ENCODE data around the gene ADAM11. TPM values are rescaled to one million over a fixed set of nuclear protein-coding genes. Genes with fewer than 3 reads are reported as not detected.
A peak's percentile ranks its signal among the peaks of the same experiment; 100 is the strongest.

Gene ADAM11
- total and polyA plus RNA-seq, 2 of the 13 experiments (the other 11 are each of a cell fraction or from before 2014, with no cell fraction given): 0.38 to 0.91 TPM

DNA sequence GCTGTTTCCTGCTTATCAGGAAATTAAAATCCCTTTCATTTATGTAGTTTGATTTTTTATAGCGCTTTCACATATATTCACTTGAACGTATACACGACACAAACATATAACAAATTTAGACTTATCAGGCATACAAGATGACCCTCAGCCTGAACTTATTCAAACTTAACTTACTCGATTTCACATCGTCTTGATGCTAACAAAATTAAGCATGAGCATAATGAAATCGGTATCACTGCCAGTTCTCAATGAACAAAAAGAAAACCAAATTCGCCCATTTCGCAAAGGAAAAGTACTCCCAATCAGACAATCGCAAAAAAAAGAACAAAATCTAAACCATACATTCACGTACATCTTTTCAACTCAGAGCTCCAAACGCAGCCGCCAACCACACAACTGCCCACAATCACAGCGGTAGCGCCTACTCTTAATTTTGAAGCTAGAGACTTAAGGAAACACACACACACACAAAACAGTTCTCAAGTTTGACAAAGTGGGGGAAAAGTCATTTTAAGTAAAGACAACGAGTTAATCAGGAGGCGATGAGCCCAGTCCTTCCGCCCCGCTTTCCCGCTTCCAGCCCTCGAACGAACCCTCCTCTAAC is 70.2 kb downstream of the ADAM11 start (continued):
- TF ChIP-seq ZFP36 (IDR thresholded peaks at IDR 0.05; ENCODE audit: borderline replicate concordance, low read depth, low read length, partially characterized antibody): peak; percentile 18

DNA sequence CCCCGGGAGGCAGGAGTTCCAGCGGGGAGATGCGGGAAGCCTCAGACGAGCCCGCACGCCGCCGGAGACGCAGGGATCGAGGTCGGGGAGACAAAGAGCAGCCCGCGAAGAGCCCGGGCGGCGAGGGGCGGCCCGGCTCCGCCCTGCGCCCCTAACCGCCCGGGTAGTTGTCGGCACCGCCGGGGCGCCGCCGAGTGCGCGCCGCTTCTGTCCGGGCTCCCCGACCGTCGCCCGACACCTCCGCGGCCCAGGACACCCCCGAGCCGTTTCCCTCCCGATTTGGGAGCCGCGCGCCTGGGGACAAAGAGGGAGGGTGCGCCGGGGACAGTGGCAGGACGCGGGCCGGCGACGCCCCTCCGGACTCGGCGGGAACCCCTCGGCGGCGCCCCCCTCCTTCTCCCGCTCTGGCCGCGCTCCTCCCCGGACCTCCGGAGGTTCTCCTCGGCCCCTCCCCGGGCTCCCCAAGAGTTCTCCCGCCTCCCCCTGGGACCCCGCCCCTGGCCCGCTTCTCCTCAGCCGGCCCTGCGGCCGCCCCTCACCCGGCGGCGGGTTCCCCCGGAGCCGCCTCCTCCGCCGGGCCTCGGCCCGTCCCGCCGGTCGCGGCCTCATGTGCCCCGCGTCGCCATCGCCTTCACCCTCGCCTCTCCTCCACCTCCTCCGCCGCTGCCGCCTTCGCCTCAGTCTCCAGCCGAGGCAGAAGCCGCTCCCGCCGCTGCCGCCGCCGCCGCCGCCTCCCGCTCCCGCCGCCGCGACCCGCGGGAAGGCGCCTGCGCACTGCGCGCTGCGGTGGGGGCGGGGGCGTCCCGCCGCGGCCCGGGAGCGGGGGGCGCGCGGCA is 71.0 kb downstream of the ADAM11 start, which contains the start of gene GJC1:
Gene GJC1, minus strand, starts transcription at position 765 of the 836 bp plus-strand sequence. CDS start 24,470 bp downstream, outside the sequence.
- intact Hi-C loops (cut with micrococcal nuclease; ENCODE audit: unreplicated experiment) (no loop called here), in situ Hi-C loops (cut with HindIII; ENCODE audit: extremely low pct_ligation_motif_present, low pct_unique_long_range_greater_than_20kb) (loop anchor here (5.0 kb wide), 1 partner anchor 47 kb away; no protein-coding TSS in a partner anchor)
- FAIRE-seq (no peak), ATAC-seq (peak; percentile 64), DNase-seq (ENCODE audit: low spot score) (no peak)
- Histone ChIP-seq H3K36me3 (replicated peaks in 1 of 2; ENCODE audit: control insufficient read depth in 1 of 2, insufficient read depth in 2 of 2, low read length in 2 of 2) (no peaks in the 10 kb centered on the region), H3K79me2 (ENCODE audit: insufficient read depth, low read length) (no peaks in the 10 kb centered on the region), H3K9ac (ENCODE audit: insufficient read depth, low read depth, low read length) (peak within 1 kb of the TSS; percentile 45; the same call in 1 of the 2 replicates), H3K4me3 (replicated peaks in 1 of 3; ENCODE audit: insufficient read depth in 1 of 3, low read depth in 2 of 3, low read length in 3 of 3) (peak within 1 kb of the TSS; percentile 53 to 72 (median 72)), H2AFZ (ENCODE audit: low read length) (no peak within 1 kb of the TSS), H3K27me3 (ENCODE audit: control insufficient read depth in 1 of 2, insufficient read depth in 2 of 2, low read length in 2 of 2) (peaks cover 3 to 38% of the 10 kb centered on the region in 2 experiments), H3K27ac (ENCODE audit: extremely low read length, insufficient read depth, low read length) (no peak within 1 kb of the TSS), H4K20me1 (ENCODE audit: insufficient read depth, low read length) (no peaks in the 10 kb centered on the region), H3K9me3 (ENCODE audit: low read length) (no peaks in the 10 kb centered on the region), H3K4me1 (ENCODE audit: insufficient read depth, low read length) (peaks cover 31% of the 10 kb centered on the region), H3K4me2 (ENCODE audit: low read depth, low read length) (peak within 1 kb of the TSS; percentile 84)
- ChIA-PET POLR2A (no interaction called here), CTCF (ENCODE audit: low intra/inter-chr PET ratio, low total read pairs) (no interaction called here)
- BruUV-seq (replicated peaks): no TSS peak
- 0% methylated on average over 3 of the region's 123 CpGs for WGBS (ENCODE audit: low lambda C conversion rate)
- TF ChIP-seq, protein P1, sequence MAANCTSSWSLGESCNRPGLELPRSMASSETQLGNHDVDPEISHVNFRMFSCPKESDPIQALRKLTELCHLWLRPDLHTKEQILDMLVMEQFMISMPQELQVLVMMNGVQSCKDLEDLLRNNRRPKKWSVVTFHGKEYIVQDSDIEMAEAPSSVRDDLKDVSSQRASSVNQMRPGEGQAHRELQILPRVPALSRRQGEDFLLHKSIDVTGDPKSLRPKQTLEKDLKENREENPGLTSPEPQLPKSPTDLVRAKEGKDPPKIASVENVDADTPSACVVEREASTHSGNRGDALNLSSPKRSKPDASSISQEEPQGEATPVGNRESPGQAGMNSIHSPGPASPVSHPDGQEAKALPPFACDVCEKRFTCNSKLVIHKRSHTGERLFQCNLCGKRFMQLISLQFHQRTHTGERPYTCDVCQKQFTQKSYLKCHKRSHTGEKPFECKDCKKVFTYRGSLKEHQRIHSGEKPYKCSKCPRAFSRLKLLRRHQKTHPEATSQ (CRISPR knock-in tag; IDR thresholded peaks at IDR 0.05; ENCODE audit: borderline replicate concordance): peak; percentile 24; the same call in 1 of the 2 replicates
- no peak for TF ChIP-seq ZNF335 (CRISPR knock-in tag; IDR thresholded peaks at IDR 0.05)
- TF ChIP-seq SP4 (CRISPR knock-in tag; IDR thresholded peaks at IDR 0.05): 0 out of 2 replicates have a peak, but pooled peaks have one; percentile 9
- TF ChIP-seq, protein P2, sequence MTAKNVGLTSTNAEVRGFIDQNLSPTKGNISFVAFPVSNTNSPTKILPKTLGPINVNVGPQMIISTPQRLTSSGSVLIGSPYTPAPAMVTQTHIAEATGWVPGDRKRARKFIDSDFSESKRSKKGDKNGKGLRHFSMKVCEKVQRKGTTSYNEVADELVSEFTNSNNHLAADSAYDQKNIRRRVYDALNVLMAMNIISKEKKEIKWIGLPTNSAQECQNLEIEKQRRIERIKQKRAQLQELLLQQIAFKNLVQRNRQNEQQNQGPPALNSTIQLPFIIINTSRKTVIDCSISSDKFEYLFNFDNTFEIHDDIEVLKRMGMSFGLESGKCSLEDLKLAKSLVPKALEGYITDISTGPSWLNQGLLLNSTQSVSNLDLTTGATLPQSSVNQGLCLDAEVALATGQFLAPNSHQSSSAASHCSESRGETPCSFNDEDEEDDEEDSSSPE (CRISPR knock-in tag; IDR thresholded peaks at IDR 0.05): 0 out of 2 replicates have a peak, but pooled peaks have one; percentile 26
- no peak for TF ChIP-seq BCL6 (CRISPR knock-in tag; IDR thresholded peaks at IDR 0.05)
- TF ChIP-seq YEATS2 (CRISPR knock-in tag; IDR thresholded peaks at IDR 0.05; ENCODE audit: borderline replicate concordance): no peak
- TF ChIP-seq ZNF773 (CRISPR knock-in tag; IDR thresholded peaks at IDR 0.05; ENCODE audit: borderline replicate concordance): 0 out of 2 replicates have a peak, but pooled peaks have one; percentile 21
- no peak for TF ChIP-seq GATA4 (IDR thresholded peaks at IDR 0.05; ENCODE audit: borderline replicate concordance, low read depth)
- TF ChIP-seq, protein P3, sequence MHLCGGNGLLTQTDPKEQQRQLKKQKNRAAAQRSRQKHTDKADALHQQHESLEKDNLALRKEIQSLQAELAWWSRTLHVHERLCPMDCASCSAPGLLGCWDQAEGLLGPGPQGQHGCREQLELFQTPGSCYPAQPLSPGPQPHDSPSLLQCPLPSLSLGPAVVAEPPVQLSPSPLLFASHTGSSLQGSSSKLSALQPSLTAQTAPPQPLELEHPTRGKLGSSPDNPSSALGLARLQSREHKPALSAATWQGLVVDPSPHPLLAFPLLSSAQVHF (CRISPR knock-in tag; IDR thresholded peaks at IDR 0.05): no peak
- TF ChIP-seq PHF8 (CRISPR knock-in tag; IDR thresholded peaks at IDR 0.05): 0 out of 2 replicates have a peak, but pooled peaks have one; percentile 6
- TF ChIP-seq ZBTB7B (CRISPR knock-in tag; IDR thresholded peaks at IDR 0.05): 0 out of 2 replicates have a peak, but pooled peaks have one; percentile 20
- TF ChIP-seq SALL1 (CRISPR knock-in tag; IDR thresholded peaks at IDR 0.05): no peak
- TF ChIP-seq, protein P4, sequence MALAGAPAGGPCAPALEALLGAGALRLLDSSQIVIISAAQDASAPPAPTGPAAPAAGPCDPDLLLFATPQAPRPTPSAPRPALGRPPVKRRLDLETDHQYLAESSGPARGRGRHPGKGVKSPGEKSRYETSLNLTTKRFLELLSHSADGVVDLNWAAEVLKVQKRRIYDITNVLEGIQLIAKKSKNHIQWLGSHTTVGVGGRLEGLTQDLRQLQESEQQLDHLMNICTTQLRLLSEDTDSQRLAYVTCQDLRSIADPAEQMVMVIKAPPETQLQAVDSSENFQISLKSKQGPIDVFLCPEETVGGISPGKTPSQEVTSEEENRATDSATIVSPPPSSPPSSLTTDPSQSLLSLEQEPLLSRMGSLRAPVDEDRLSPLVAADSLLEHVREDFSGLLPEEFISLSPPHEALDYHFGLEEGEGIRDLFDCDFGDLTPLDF (CRISPR knock-in tag; IDR thresholded peaks at IDR 0.05): 0 out of 2 replicates have a peak, but pooled peaks have one; percentile 28
- TF ChIP-seq RNF2 (conservative IDR thresholded peaks at IDR 0.05; ENCODE audit: low read depth): 0 out of 2 replicates have a peak, but pooled peaks have one; percentile 40
